HUES48 (cell line): ENCODE results near the gene PAK1.
A peak's percentile ranks its signal among the peaks of the same experiment; 100 is the strongest.
"Not testable (repeated sequence)": the region's sequence is repeated elsewhere in the genome, so short reads cannot be mapped to it uniquely, and the experiment has no call there.

Experiments
- H3K27ac ChIP-seq: one replicate; pipeline ENCODE4 v1.7.0; 2013; ENCODE audit warnings: low read depth, low read length, inconsistent platforms
- H3K27me3 ChIP-seq: 2 replicates; pipeline ENCODE4 v1.6.1; 2013; ENCODE audit warnings: mild to moderate bottlenecking, low read length; ENCODE audit not compliant: control insufficient read depth, insufficient read depth
- H3K36me3 ChIP-seq: 2 replicates; pipeline ENCODE4 v1.6.1; 2013; ENCODE audit warnings: low read length; ENCODE audit not compliant: control insufficient read depth, insufficient read depth
- H3K4me1 ChIP-seq: 2 replicates; pipeline ENCODE4 v1.6.1; 2013; ENCODE audit warnings: mild to moderate bottlenecking, low read length; ENCODE audit not compliant: control insufficient read depth, insufficient read depth
- H3K4me3 ChIP-seq: 2 replicates; pipeline ENCODE4 v1.5.1; 2013; ENCODE audit warnings: mild to moderate bottlenecking, low read depth, low read length
- H3K9ac ChIP-seq: 2 replicates; pipeline ENCODE4 v1.6.1; 2013; ENCODE audit warnings: mild to moderate bottlenecking, low read depth, low read length, moderate library complexity
- H3K9me3 ChIP-seq: 2 replicates; pipeline ENCODE4 v1.6.1; 2013; ENCODE audit warnings: low read length; ENCODE audit not compliant: control insufficient read depth, insufficient read depth

PAK1 gene

GRCh38 chr11:77508019-77508418, 34.1 kb upstream of the PAK1 start:
- H3K27me3 ChIP-seq, result no peaks in the 10 kb centered on the region
- no peak overlapping the region for H3K4me3 ChIP-seq
- H3K27ac ChIP-seq, result no peak overlapping the region
- no peaks in the 10 kb centered on the region for H3K36me3 ChIP-seq
- no peak overlapping the region for H3K9ac ChIP-seq
- H3K4me1 ChIP-seq, result peaks cover 8% of the 10 kb centered on the region
- no peaks in the 10 kb centered on the region for H3K9me3 ChIP-seq

GRCh38 chr11:77506857-77507256, 33.0 kb upstream of the PAK1 start:
- H3K9me3 ChIP-seq, result no peaks in the 10 kb centered on the region
- H3K4me3 ChIP-seq, result no peak overlapping the region
- peaks cover 6% of the 10 kb centered on the region for H3K4me1 ChIP-seq
- H3K27me3 ChIP-seq, result no peaks in the 10 kb centered on the region
- H3K36me3 ChIP-seq, result no peaks in the 10 kb centered on the region
- no peak overlapping the region for H3K27ac ChIP-seq
- H3K9ac ChIP-seq, result no peak overlapping the region

GRCh38 chr11:77505956-77506355, 32.1 kb upstream of the PAK1 start:
- no peaks in the 10 kb centered on the region for H3K27me3 ChIP-seq
- H3K27ac ChIP-seq, result no peak overlapping the region

GRCh38 chr11:77503006-77503405, 29.1 kb upstream of the PAK1 start:
- Histone ChIP-seq H3K4me3 (no peak overlapping the region), H3K9me3 (no peaks in the 10 kb centered on the region), H3K27ac (no peak overlapping the region), H3K27me3 (no peaks in the 10 kb centered on the region), H3K9ac (no peak overlapping the region), H3K4me1 (no peaks in the 10 kb centered on the region), H3K36me3 (no peaks in the 10 kb centered on the region)

More at GRCh38 chr11:77505956-77506355, 32.1 kb upstream of the PAK1 start:
- H3K4me1 ChIP-seq, result no peaks in the 10 kb centered on the region
- H3K4me3 ChIP-seq, result no peak overlapping the region
- no peaks in the 10 kb centered on the region for H3K9me3 ChIP-seq
- H3K9ac ChIP-seq, result no peak overlapping the region
- H3K36me3 ChIP-seq, result no peaks in the 10 kb centered on the region

- Histone ChIP-seq H3K4me3 (no peak overlapping the region), H3K27ac (no peak overlapping the region), H3K4me1 (no peaks in the 10 kb centered on the region), H3K27me3 (no peaks in the 10 kb centered on the region), H3K9ac (no peak overlapping the region), H3K9me3 (no peaks in the 10 kb centered on the region), H3K36me3 (no peaks in the 10 kb centered on the region)
Observed at GRCh38 chr11:77502346-77502905, 28.5 kb upstream of the PAK1 start.

GRCh38 chr11:77501758-77502157, 27.9 kb upstream of the PAK1 start:
- Histone ChIP-seq H3K4me3 (no peak overlapping the region), H3K9me3 (no peaks in the 10 kb centered on the region), H3K27me3 (no peaks in the 10 kb centered on the region), H3K36me3 (no peaks in the 10 kb centered on the region), H3K9ac (no peak overlapping the region), H3K27ac (no peak overlapping the region), H3K4me1 (no peaks in the 10 kb centered on the region)

- Histone ChIP-seq H3K27ac (no peak overlapping the region), H3K9ac (no peak overlapping the region), H3K4me3 (no peak overlapping the region), H3K4me1 (no peaks in the 10 kb centered on the region), H3K36me3 (no peaks in the 10 kb centered on the region), H3K9me3 (no peaks in the 10 kb centered on the region), H3K27me3 (no peaks in the 10 kb centered on the region)
Observed at GRCh38 chr11:77497368-77497767, 23.5 kb upstream of the PAK1 start.

- no peaks in the 10 kb centered on the region for H3K27me3 ChIP-seq
- no peaks in the 10 kb centered on the region for H3K9me3 ChIP-seq
- no peak overlapping the region for H3K27ac ChIP-seq
- H3K36me3 ChIP-seq, result no peaks in the 10 kb centered on the region
- no peak overlapping the region for H3K9ac ChIP-seq
- H3K4me1 ChIP-seq, result no peaks in the 10 kb centered on the region
- no peak overlapping the region for H3K4me3 ChIP-seq
Observed at GRCh38 chr11:77495526-77495925, 21.6 kb upstream of the PAK1 start.

GRCh38 chr11:77490035-77490434, 16.1 kb upstream of the PAK1 start:
- not testable (repeated sequence) for H3K9ac ChIP-seq, H3K9me3 ChIP-seq, H3K36me3 ChIP-seq, H3K4me3 ChIP-seq, H3K27ac ChIP-seq, H3K27me3 ChIP-seq, H3K4me1 ChIP-seq

GRCh38 chr11:77487790-77488189, 13.9 kb upstream of the PAK1 start:
- H3K27me3 ChIP-seq, result no peaks in the 10 kb centered on the region
- H3K4me3 ChIP-seq, result no peak overlapping the region
- H3K9me3 ChIP-seq, result no peaks in the 10 kb centered on the region
- no peaks in the 10 kb centered on the region for H3K4me1 ChIP-seq
- H3K9ac ChIP-seq, result no peak overlapping the region
- H3K27ac ChIP-seq, result no peak overlapping the region
- H3K36me3 ChIP-seq, result no peaks in the 10 kb centered on the region

- no peak overlapping the region; the same call in 1 of the 2 replicates for H3K9ac ChIP-seq
- no peaks in the 10 kb centered on the region for H3K36me3 ChIP-seq
- no peaks in the 10 kb centered on the region for H3K27me3 ChIP-seq
- H3K27ac ChIP-seq, result peak overlapping the region; percentile 86
- H3K9me3 ChIP-seq, result no peaks in the 10 kb centered on the region
- H3K4me3 ChIP-seq, result no peak overlapping the region
- peaks cover 18% of the 10 kb centered on the region for H3K4me1 ChIP-seq
Observed at GRCh38 chr11:77479746-77480352, 6.0 kb upstream of the PAK1 start.
